HepG2 (cell line): Measurements from ENCODE around the gene C3orf18. TPM values are rescaled to one million over a fixed set of nuclear protein-coding genes. Genes with fewer than 3 reads are reported as not detected.

ENCODE experiments used
- ARID2 ChIP-seq: sonication (generic); formaldehyde crosslinking; IDR thresholded peaks from 2 replicates; pipeline ENCODE4 v1.8.1; 2022; ENCODE audit warnings: mild to moderate bottlenecking, missing genetic modification reagents, borderline replicate concordance
- ASH2L ChIP-seq: fragments of 300-600, 200-600 bp; sonication (generic); IDR thresholded peaks from 2 replicates; pipeline ENCODE4 v1.7.0; 2017; ENCODE audit warnings: low read depth, mild to moderate bottlenecking, moderate library complexity, mixed read lengths, low read length; ENCODE audit not compliant: insufficient read length
- BCL6 ChIP-seq: IDR thresholded peaks from 2 replicates; pipeline ENCODE4 v1.6.1; 2016; ENCODE audit warnings: missing genetic modification reagents, missing compliant biosample characterization
- ELK4 ChIP-seq: sonication (generic); formaldehyde crosslinking; IDR thresholded peaks from 2 replicates; pipeline ENCODE4 v1.9.0; 2021; ENCODE audit warnings: missing genetic modification reagents, borderline replicate concordance
- GTF2F1 ChIP-seq: fragments of 150-350 bp; IDR thresholded peaks from 2 replicates; pipeline ENCODE4 v1.6.1; 2014; ENCODE audit warnings: low read length
- HMG20A ChIP-seq: IDR thresholded peaks from 2 replicates; pipeline ENCODE4 v1.6.1; 2016; ENCODE audit warnings: borderline replicate concordance
- NFIC ChIP-seq: IDR thresholded peaks from 2 replicates; pipeline ENCODE4 v1.6.1; 2012; ENCODE audit warnings: mild to moderate bottlenecking, low read length, inconsistent platforms
- SCMH1 ChIP-seq: sonication (generic); formaldehyde crosslinking; IDR thresholded peaks from 2 replicates; pipeline ENCODE4 v1.9.0; 2021; ENCODE audit warnings: missing genetic modification reagents, mild to moderate bottlenecking, borderline replicate concordance
- ZBTB3 ChIP-seq: sonication (generic); formaldehyde crosslinking; IDR thresholded peaks from 2 replicates; pipeline ENCODE4 v1.4.0; 2020; ENCODE audit warnings: low read depth, mild to moderate bottlenecking, moderate library complexity, missing genetic modification reagents, borderline replicate concordance
- ZNF10 ChIP-seq: sonication (generic); formaldehyde crosslinking; IDR thresholded peaks from 2 replicates; pipeline ENCODE4 v1.4.0; 2020; ENCODE audit warnings: mild to moderate bottlenecking, low read depth, missing genetic modification reagents, borderline replicate concordance
- ZNF136 ChIP-seq: sonication (generic); formaldehyde crosslinking; IDR thresholded peaks from 2 replicates; pipeline ENCODE4 v1.8.1; 2022; ENCODE audit warnings: low read depth, mild to moderate bottlenecking, moderate library complexity, missing genetic modification reagents
- ZNF256 ChIP-seq: sonication (generic); formaldehyde crosslinking; conservative IDR thresholded peaks from 2 replicates; pipeline ENCODE4 v1.4.0; 2020; ENCODE audit warnings: missing genetic modification reagents
- ZNF616 ChIP-seq: sonication (generic); formaldehyde crosslinking; IDR thresholded peaks from 2 replicates; pipeline ENCODE4 v1.5.0; 2020; ENCODE audit warnings: low read depth, mild to moderate bottlenecking, missing genetic modification reagents
- ZNF720 ChIP-seq: sonication (generic); formaldehyde crosslinking; IDR thresholded peaks from 2 replicates; pipeline ENCODE4 v1.4.0; 2020; ENCODE audit warnings: missing genetic modification reagents
- ZSCAN12 ChIP-seq: sonication (generic); formaldehyde crosslinking; IDR thresholded peaks from 2 replicates; pipeline ENCODE4 v1.9.0; 2021; ENCODE audit warnings: mild to moderate bottlenecking, missing genetic modification reagents
- ZSCAN25 ChIP-seq: sonication (generic); formaldehyde crosslinking; IDR thresholded peaks from 2 replicates; pipeline ENCODE4 v1.8.0; 2022; ENCODE audit warnings: mild to moderate bottlenecking, missing genetic modification reagents
- polyA plus RNA-seq, 8 experiments: library from polyadenylated mRNA; depleted of rRNA in 3 of 8; stranded (reverse) in 7 of 8; unstranded in 1 of 8; fragments of >200 nt; fragmentation: Illumina TruSeq in 4 of 8; extraction: Trizol in 4 of 8; gene quantifications; 2 replicates each; pipeline versions ENCODE4 v1.2.1 to v1.2.3, GENCODE V29; 2011 to 2016; ENCODE audit warnings: low read depth in 4 of 8, missing spikeins in 1 of 8, mixed read lengths in 1 of 8; ENCODE audit not compliant: insufficient read depth in 1 of 8
- total RNA-seq, 5 experiments: library from RNA; depleted of rRNA; stranded (reverse); fragments of >200 nt; fragmentation: Illumina TruSeq; extraction: Trizol; gene quantifications; 2 replicates each; pipeline ENCODE4 v1.2.3, GENCODE V29; 2016; ENCODE audit warnings: low read depth in 1 of 5
- TF ChIP-seq, protein P1 (sequence below): sonication (generic); formaldehyde crosslinking; conservative IDR thresholded peaks from 2 replicates; pipeline ENCODE4 v1.4.0; 2020; ENCODE audit warnings: missing genetic modification reagents
- TF ChIP-seq, protein P2 (sequence below): sonication (generic); formaldehyde crosslinking; IDR thresholded peaks from 2 replicates; pipeline ENCODE4 v1.5.1; 2020; ENCODE audit warnings: missing genetic modification reagents, mild to moderate bottlenecking, borderline replicate concordance
- TF ChIP-seq, protein P3 (sequence below): sonication (generic); formaldehyde crosslinking; IDR thresholded peaks from 2 replicates; pipeline ENCODE4 v1.5.1; 2020; ENCODE audit warnings: missing genetic modification reagents, mild to moderate bottlenecking, borderline replicate concordance
- TF ChIP-seq, protein P4 (sequence below): sonication (generic); formaldehyde crosslinking; IDR thresholded peaks from 2 replicates; pipeline ENCODE4 v1.5.1; 2020; ENCODE audit warnings: missing genetic modification reagents, mild to moderate bottlenecking, borderline replicate concordance

C3orf18 gene
- total and polyA plus RNA-seq, 2 of the 13 experiments (the other 11 are each of a cell fraction or from before 2014, with no cell fraction given) = 1.6 to 4.8 TPM

DNA sequence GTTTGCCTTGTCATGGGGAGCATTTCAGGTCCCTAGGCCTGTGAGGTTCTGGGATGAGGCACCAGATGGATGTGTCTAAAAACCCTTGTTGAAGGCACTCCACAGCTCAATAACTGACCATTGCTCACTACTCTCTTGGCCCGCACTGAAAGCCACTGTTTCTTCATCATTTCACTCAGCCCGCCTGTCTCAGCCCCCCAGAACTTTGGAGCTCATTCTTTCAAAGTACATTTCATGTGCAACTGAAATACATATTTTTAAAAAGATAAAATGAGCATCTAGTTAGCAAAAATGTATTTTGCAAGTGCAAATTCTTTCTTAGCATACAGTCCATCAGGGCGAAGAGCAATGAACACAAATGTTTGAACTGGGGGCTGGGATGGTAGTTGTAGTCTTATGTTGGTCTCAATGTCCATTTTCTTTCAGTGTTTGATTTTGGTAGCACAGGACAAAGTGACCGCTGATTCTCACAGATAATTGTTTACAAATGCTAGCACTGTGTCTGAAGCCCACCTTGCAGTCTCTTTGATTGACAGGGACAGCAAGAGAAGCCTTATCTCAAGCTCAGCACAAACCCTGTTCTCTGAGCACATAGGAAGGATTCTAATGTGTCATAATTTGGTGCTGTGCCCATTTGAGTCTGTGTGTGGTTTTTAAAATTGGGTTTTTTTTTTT is 21.3 kb upstream of the C3orf18 start (continued):
- TF ChIP-seq ZBTB3 (CRISPR knock-in tag) (no peak), ZNF256 (CRISPR knock-in tag) (no peak), ZSCAN25 (CRISPR knock-in tag) (no peak), GTF2F1 (no peak), ZNF616 (no peak), NFIC (peak; percentile 86), ASH2L (peak; percentile 96), BCL6 (CRISPR knock-in tag) (peak; percentile 91), ARID2 (no peak), ZSCAN12 (CRISPR knock-in tag) (no peak), ZNF720 (no peak), ZNF10 (CRISPR knock-in tag) (no peak), SCMH1 (no peak), ZNF136 (CRISPR knock-in tag) (no peak), HMG20A (peak; percentile 47; the same call in 1 of the 2 replicates), ELK4 (CRISPR knock-in tag) (no peak)
- TF ChIP-seq, protein P1, sequence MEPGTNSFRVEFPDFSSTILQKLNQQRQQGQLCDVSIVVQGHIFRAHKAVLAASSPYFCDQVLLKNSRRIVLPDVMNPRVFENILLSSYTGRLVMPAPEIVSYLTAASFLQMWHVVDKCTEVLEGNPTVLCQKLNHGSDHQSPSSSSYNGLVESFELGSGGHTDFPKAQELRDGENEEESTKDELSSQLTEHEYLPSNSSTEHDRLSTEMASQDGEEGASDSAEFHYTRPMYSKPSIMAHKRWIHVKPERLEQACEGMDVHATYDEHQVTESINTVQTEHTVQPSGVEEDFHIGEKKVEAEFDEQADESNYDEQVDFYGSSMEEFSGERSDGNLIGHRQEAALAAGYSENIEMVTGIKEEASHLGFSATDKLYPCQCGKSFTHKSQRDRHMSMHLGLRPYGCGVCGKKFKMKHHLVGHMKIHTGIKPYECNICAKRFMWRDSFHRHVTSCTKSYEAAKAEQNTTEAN (CRISPR knock-in tag) = no peak; the same call in 1 of the 2 replicates
- TF ChIP-seq, protein P2, sequence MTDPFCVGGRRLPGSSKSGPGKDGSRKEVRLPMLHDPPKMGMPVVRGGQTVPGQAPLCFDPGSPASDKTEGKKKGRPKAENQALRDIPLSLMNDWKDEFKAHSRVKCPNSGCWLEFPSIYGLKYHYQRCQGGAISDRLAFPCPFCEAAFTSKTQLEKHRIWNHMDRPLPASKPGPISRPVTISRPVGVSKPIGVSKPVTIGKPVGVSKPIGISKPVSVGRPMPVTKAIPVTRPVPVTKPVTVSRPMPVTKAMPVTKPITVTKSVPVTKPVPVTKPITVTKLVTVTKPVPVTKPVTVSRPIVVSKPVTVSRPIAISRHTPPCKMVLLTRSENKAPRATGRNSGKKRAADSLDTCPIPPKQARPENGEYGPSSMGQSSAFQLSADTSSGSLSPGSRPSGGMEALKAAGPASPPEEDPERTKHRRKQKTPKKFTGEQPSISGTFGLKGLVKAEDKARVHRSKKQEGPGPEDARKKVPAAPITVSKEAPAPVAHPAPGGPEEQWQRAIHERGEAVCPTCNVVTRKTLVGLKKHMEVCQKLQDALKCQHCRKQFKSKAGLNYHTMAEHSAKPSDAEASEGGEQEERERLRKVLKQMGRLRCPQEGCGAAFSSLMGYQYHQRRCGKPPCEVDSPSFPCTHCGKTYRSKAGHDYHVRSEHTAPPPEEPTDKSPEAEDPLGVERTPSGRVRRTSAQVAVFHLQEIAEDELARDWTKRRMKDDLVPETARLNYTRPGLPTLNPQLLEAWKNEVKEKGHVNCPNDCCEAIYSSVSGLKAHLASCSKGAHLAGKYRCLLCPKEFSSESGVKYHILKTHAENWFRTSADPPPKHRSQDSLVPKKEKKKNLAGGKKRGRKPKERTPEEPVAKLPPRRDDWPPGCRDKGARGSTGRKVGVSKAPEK = no peak
- TF ChIP-seq, protein P3, sequence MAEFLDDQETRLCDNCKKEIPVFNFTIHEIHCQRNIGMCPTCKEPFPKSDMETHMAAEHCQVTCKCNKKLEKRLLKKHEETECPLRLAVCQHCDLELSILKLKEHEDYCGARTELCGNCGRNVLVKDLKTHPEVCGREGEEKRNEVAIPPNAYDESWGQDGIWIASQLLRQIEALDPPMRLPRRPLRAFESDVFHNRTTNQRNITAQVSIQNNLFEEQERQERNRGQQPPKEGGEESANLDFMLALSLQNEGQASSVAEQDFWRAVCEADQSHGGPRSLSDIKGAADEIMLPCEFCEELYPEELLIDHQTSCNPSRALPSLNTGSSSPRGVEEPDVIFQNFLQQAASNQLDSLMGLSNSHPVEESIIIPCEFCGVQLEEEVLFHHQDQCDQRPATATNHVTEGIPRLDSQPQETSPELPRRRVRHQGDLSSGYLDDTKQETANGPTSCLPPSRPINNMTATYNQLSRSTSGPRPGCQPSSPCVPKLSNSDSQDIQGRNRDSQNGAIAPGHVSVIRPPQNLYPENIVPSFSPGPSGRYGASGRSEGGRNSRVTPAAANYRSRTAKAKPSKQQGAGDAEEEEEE (CRISPR knock-in tag) = no peak
- TF ChIP-seq, protein P4, sequence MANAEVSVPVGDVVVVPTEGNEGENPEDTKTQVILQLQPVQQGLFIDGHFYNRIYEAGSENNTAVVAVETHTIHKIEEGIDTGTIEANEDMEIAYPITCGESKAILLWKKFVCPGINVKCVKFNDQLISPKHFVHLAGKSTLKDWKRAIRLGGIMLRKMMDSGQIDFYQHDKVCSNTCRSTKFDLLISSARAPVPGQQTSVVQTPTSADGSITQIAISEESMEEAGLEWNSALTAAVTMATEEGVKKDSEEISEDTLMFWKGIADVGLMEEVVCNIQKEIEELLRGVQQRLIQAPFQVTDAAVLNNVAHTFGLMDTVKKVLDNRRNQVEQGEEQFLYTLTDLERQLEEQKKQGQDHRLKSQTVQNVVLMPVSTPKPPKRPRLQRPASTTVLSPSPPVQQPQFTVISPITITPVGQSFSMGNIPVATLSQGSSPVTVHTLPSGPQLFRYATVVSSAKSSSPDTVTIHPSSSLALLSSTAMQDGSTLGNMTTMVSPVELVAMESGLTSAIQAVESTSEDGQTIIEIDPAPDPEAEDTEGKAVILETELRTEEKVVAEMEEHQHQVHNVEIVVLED (CRISPR knock-in tag) = no peak
